Measurements from ENCODE around the gene SIPA1L3.

GRCh38 chr19:37946132-37946531 is 39.1 kb downstream of the SIPA1L3 start:
- TF ChIP-seq ZNF180 (CRISPR knock-in tag; IDR thresholded peaks at IDR 0.05; ENCODE audit: borderline replicate concordance, low read depth) (no peak), ZNF501 (CRISPR knock-in tag; IDR thresholded peaks at IDR 0.05) (no peak), ZNF224 (CRISPR knock-in tag; IDR thresholded peaks at IDR 0.05) (no peak), ZNF414 (CRISPR knock-in tag; IDR thresholded peaks at IDR 0.05) (no peak), ZNF251 (CRISPR knock-in tag; IDR thresholded peaks at IDR 0.05) (no peak), CTCF (CRISPR knock-in tag; IDR thresholded peaks at IDR 0.05) (no peak), IRF1 (CRISPR knock-in tag; IDR thresholded peaks at IDR 0.05; ENCODE audit: low read depth) (no peak), ZNF335 (CRISPR knock-in tag; IDR thresholded peaks at IDR 0.05) (no peak), PRDM4 (CRISPR knock-in tag; IDR thresholded peaks at IDR 0.05; ENCODE audit: borderline replicate concordance) (no peak), RERE (CRISPR knock-in tag; IDR thresholded peaks at IDR 0.05; ENCODE audit: low read depth) (no peak)
